OCI-LY3 (cell line): Measurements from ENCODE around the gene C12orf42.
"Not testable (repeated sequence)": the region's sequence is repeated elsewhere in the genome, so short reads cannot be mapped to it uniquely, and the experiment has no call there.

Experiments
- H2AFZ ChIP-seq: fragments of 200-600, 300-600 bp; shearing (Covaris generic); 2 replicates; pipeline ENCODE4 v1.6.0; 2014; ENCODE audit warnings: antibody characterized with exemption, low read depth, low read length
- H3K27ac ChIP-seq: fragments of 200-600, 300-600 bp; sonication (generic); 2 replicates; pipeline ENCODE4 v1.5.1; 2014; ENCODE audit warnings: mild to moderate bottlenecking, low read length, moderate library complexity, mixed read lengths
- H3K27me3 ChIP-seq: fragments of 200-600, 300-600 bp; sonication (generic); 2 replicates; pipeline ENCODE4 v1.6.1; 2014; ENCODE audit warnings: low read depth, low read length, mixed read lengths
- H3K36me3 ChIP-seq: fragments of 200-600, 300-600 bp; sonication (generic); replicated peaks from 2 replicates; pipeline ENCODE3; 2014; ENCODE audit warnings: low read depth, low read length, mixed read lengths
- H3K4me1 ChIP-seq: fragments of 300-600, 200-600 bp; sonication (generic); 2 replicates; pipeline ENCODE4 v1.6.1; 2014; ENCODE audit warnings: low read length, mixed read lengths
- H3K4me2 ChIP-seq: fragments of 200-600, 300-600 bp; sonication (generic); 2 replicates; pipeline ENCODE4 v1.6.1; 2014; ENCODE audit warnings: low read length, mixed read lengths
- H3K4me3 ChIP-seq: fragments of 300-600, 200-600 bp; sonication (generic); 2 replicates; pipeline ENCODE4 v1.5.1; 2014; ENCODE audit warnings: antibody characterized with exemption, mild to moderate bottlenecking, low read length, moderate library complexity
- H3K79me2 ChIP-seq: fragments of 300-600, 200-600 bp; shearing (Covaris generic); 2 replicates; pipeline ENCODE4 v1.6.1; 2014; ENCODE audit warnings: mild to moderate bottlenecking, low read length, mixed read lengths
- H3K9ac ChIP-seq: fragments of 300-600, 200-600 bp; shearing (Covaris generic); 2 replicates; pipeline ENCODE4 v1.6.0; 2014; ENCODE audit warnings: mild to moderate bottlenecking, low read length, moderate library complexity
- H3K9me3 ChIP-seq: fragments of 200-600, 300-600 bp; shearing (Covaris generic); 2 replicates; pipeline ENCODE4 v1.6.1; 2014; ENCODE audit warnings: low read length, mixed read lengths; ENCODE audit not compliant: insufficient read depth
- H4K20me1 ChIP-seq: fragments of 200-600, 300-600 bp; sonication (generic); 2 replicates; pipeline ENCODE4 v1.6.1; 2016; ENCODE audit warnings: low read length, mixed read lengths; ENCODE audit not compliant: insufficient read depth
- EZH2phosphoT487 ChIP-seq: fragments of 200-600 bp; shearing (Covaris generic); IDR thresholded peaks from 2 replicates; pipeline ENCODE4 v1.6.1; 2018; ENCODE audit warnings: antibody characterized with exemption, mixed run types, low read depth
- TF ChIP-seq, protein P1 (sequence below): fragments of 200-600, 300-600 bp; sonication (generic); IDR thresholded peaks from 2 replicates; pipeline ENCODE4 v1.5.1; 2014; ENCODE audit warnings: antibody characterized with exemption, low read length, low read depth

The C12orf42 gene

DNA sequence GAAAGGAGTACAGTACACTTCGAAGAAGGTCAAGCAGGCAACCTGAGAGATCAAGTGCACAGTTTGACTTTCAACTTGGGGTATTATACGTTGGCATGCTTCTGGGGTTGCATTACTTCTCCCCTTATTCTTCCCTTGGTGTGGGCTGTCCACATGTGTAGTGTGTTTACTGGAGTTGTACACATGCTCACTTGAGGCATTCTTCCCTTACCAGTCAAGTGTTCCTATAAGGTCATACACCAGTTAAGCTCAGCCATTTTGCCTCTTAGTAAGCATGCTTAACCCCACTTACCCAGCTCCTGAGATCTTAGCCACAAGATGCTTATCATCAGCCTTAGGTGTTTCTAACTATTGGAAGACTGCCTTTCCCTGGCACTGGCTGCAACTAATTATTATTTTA, 63.8 kb downstream of the C12orf42 start:
- Histone ChIP-seq H3K4me3 (peak overlapping the region; percentile 8; the same call in 1 of the 2 replicates), H3K4me1 (peaks cover 30% of the 10 kb centered on the region), H2AFZ (no peak overlapping the region), H4K20me1 (no peaks in the 10 kb centered on the region), H3K4me2 (peak overlapping the region; percentile 45), H3K36me3 (peaks cover 24% of the 10 kb centered on the region), H3K9me3 (no peaks in the 10 kb centered on the region; the same call in 1 of the 2 replicates), H3K79me2 (peaks cover 27% of the 10 kb centered on the region; the same call in 1 of the 2 replicates), H3K9ac (peak overlapping the region; percentile 48), H3K27me3 (no peaks in the 10 kb centered on the region), H3K27ac (peak overlapping the region; percentile 83)
- TF ChIP-seq, protein P1, sequence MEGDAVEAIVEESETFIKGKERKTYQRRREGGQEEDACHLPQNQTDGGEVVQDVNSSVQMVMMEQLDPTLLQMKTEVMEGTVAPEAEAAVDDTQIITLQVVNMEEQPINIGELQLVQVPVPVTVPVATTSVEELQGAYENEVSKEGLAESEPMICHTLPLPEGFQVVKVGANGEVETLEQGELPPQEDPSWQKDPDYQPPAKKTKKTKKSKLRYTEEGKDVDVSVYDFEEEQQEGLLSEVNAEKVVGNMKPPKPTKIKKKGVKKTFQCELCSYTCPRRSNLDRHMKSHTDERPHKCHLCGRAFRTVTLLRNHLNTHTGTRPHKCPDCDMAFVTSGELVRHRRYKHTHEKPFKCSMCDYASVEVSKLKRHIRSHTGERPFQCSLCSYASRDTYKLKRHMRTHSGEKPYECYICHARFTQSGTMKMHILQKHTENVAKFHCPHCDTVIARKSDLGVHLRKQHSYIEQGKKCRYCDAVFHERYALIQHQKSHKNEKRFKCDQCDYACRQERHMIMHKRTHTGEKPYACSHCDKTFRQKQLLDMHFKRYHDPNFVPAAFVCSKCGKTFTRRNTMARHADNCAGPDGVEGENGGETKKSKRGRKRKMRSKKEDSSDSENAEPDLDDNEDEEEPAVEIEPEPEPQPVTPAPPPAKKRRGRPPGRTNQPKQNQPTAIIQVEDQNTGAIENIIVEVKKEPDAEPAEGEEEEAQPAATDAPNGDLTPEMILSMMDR = no peak
- no peak for TF ChIP-seq EZH2phosphoT487

DNA sequence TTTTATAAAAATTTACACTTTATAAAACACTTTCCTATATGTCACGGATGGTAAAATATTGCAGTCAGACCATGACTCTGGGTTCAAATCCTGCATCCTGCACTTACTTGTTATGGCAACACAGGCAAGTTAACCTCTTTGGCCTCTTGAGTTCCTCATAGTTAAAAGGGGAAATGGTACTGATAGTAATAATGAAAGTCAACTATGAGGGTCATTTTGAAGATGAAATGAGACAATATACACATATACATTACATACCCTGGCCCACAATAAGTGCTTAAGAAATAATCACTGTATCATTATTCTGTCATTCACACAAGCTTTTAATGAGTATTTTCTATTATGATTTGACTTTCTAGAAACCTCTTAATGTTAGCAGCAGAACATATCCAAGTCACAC, 64.4 kb downstream of the C12orf42 start:
- Histone ChIP-seq H4K20me1 (no peaks in the 10 kb centered on the region), H3K27ac (peak overlapping the region; percentile 83), H3K79me2 (peaks cover 27% of the 10 kb centered on the region; the same call in 1 of the 2 replicates), H3K9me3 (no peaks in the 10 kb centered on the region; the same call in 1 of the 2 replicates), H2AFZ (no peak overlapping the region), H3K4me3 (peak overlapping the region; percentile 8; the same call in 1 of the 2 replicates), H3K9ac (peak overlapping the region; percentile 48), H3K36me3 (peaks cover 24% of the 10 kb centered on the region), H3K4me1 (peaks cover 30% of the 10 kb centered on the region), H3K27me3 (no peaks in the 10 kb centered on the region), H3K4me2 (peak overlapping the region; percentile 45)
- no peak for TF ChIP-seq EZH2phosphoT487
- TF ChIP-seq, protein P1 = no peak

DNA sequence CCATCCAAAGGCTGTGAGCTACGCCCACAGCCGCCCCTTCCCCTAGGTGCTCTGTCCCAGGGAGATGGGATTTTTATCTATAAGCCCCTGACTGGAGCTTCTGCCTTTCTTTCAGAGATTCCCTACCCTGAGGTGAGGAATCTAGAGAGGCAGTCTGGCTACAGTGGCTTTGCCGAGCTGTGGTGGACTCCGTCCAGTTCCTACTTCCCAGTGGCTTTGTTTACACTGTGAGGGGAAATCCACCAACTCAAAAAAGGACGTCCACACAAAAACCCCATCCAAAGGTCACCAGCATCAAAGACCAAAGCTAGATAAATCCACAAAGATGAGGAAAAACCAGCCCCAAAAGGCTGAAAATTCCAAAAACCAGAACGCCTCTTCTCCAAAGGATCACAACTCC, 70.1 kb downstream of the C12orf42 start:
- peak overlapping the region; percentile 22; the same call in 1 of the 2 replicates for H3K4me2 ChIP-seq
- H2AFZ ChIP-seq, H3K4me3 ChIP-seq, H3K9me3 ChIP-seq, H3K9ac ChIP-seq, H4K20me1 ChIP-seq, H3K79me2 ChIP-seq, H3K27ac ChIP-seq, H3K27me3 ChIP-seq: not testable (repeated sequence)
- H3K4me1 ChIP-seq = peaks cover 13% of the 10 kb centered on the region
- H3K36me3 ChIP-seq = peaks cover 16% of the 10 kb centered on the region

DNA sequence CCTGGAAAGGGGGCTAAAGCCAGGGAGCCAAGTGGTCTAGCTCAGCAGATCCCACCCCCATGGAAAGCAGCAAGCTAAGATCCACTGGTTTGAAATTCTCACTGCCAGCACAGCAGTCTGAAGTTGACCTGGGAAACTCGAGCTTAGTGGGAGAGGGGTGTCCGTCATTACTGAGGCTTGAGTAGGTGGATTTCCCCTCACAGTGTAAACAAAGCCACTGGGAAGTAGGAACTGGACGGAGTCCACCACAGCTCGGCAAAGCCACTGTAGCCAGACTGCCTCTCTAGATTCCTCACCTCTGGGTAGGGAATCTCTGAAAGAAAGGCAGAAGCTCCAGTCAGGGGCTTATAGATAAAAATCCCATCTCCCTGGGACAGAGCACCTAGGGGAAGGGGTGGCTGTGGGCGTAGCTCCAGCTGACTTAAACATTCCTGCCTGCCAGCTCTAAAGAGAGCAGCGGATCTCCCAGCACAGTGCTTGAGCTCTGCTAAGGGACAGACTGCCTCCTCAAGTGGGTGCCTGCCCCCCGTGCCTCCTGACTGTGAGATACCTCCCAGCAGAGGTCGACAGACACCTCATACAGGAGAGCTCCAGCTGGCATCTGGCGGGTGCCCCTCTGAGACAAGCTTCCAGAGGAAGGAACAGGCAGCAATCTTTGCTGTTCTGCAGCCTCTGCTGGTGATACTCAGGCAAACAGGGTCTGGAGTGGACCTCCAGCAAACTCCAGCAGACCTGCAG, 70.8 kb downstream of the C12orf42 start:
- not testable (repeated sequence) for H4K20me1 ChIP-seq, H3K4me3 ChIP-seq, H3K27me3 ChIP-seq, H3K27ac ChIP-seq, H2AFZ ChIP-seq, H3K4me2 ChIP-seq, H3K79me2 ChIP-seq, H3K9me3 ChIP-seq, H3K9ac ChIP-seq
- TF ChIP-seq, protein P1 = peak; percentile 24
- Histone ChIP-seq H3K36me3 (peaks cover 22% of the 10 kb centered on the region), H3K4me1 (peaks cover 13% of the 10 kb centered on the region)
